Glutamatergic neuron (in vitro differentiated cells): ENCODE results near the gene PARP16. TPM values are rescaled to one million over a fixed set of nuclear protein-coding genes. Genes with fewer than 3 reads are reported as not detected.
A peak's percentile ranks its signal among the peaks of the same experiment; 100 is the strongest.

Experiments
- DNase-seq: peaks from one replicate; pipeline ENCODE4 v3.0.0; 2022
- H3K27ac Mint-ChIP-seq: one replicate; pipeline ENCODE4 v1.8.0; 2020; ENCODE audit warnings: mild to moderate bottlenecking, mixed read lengths, inconsistent platforms; ENCODE audit not compliant: unreplicated experiment
- H3K27me3 Mint-ChIP-seq: one replicate; pipeline ENCODE4 v1.8.0; 2020; ENCODE audit warnings: mild to moderate bottlenecking, moderate library complexity, mixed read lengths, inconsistent platforms; ENCODE audit not compliant: unreplicated experiment
- H3K36me3 Mint-ChIP-seq: one replicate; pipeline ENCODE4 v1.8.0; 2020; ENCODE audit warnings: mild to moderate bottlenecking, mixed read lengths, inconsistent platforms; ENCODE audit not compliant: unreplicated experiment
- H3K4me1 Mint-ChIP-seq: one replicate; pipeline ENCODE4 v1.8.0; 2020; ENCODE audit warnings: mild to moderate bottlenecking, low read depth, mixed read lengths, inconsistent platforms; ENCODE audit not compliant: unreplicated experiment
- H3K4me3 Mint-ChIP-seq: one replicate; pipeline ENCODE4 v1.8.0; 2020; ENCODE audit warnings: mild to moderate bottlenecking, mixed read lengths, inconsistent platforms; ENCODE audit not compliant: unreplicated experiment
- H3K9me3 Mint-ChIP-seq: one replicate; pipeline ENCODE4 v1.8.0; 2020; ENCODE audit warnings: mild to moderate bottlenecking, moderate library complexity, mixed read lengths, inconsistent platforms; ENCODE audit not compliant: unreplicated experiment
- total RNA-seq: library from RNA; stranded (reverse); fragmentation: NEBNext Ultra II Directional; extraction: Animal tissue kit (Norgen Biotek cat#: 25700); gene quantifications from one replicate; pipeline ENCODE4 v1.2.1, GENCODE V29; 2021; ENCODE audit not compliant: unreplicated experiment
- TF ChIP-seq, protein P1 (sequence below): fragments of 200-600 bp; sonication (generic); IDR thresholded peaks from one replicate; pipeline ENCODE4 v1.5.0; 2021; ENCODE audit not compliant: partially characterized antibody, unreplicated experiment

PARP16 gene
- total RNA-seq, 1 donor from 2014 or later, result 6.8 TPM

DNA sequence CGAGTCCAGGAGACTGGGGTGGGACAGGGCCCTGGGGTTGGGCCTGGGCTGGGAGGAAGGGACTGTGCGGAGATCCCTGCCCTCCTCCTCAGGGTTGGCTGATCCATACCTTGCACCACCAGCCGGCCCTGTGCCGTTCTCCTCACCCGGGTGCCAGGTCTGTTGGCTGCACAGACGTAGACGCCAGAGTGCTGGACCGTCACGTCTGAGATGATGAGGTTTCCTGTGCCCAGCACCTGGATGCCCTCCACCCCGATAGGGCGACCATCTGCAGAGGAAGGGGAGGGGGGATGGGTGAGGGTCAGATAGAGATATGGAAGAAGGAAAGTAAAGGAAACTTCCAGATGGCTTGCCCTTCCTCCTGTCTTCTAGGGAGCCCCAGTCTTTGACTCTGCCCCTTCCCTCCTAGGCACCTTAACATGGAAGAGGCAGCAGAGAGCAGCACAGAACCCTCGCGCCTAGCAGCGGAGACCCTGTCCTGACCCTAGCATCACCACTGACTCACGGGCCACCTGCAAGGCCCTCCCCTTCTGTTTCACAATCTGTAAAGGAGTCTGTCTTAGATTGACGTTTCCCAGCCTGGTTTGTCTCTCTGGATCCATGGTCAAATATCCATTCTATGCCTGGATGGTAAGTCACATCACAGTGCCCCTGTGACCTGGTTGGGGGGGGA is 46.6 kb upstream of the PARP16 start:
- Mint-ChIP-seq H3K4me3 (peak overlapping the region; percentile 61), H3K27ac (peak overlapping the region; percentile 95), H3K9me3 (peaks cover 40% of the 10 kb centered on the region), H3K36me3 (no peaks in the 10 kb centered on the region), H3K4me1 (peaks cover 44% of the 10 kb centered on the region), H3K27me3 (peaks cover 45% of the 10 kb centered on the region)
- TF ChIP-seq, protein P1, sequence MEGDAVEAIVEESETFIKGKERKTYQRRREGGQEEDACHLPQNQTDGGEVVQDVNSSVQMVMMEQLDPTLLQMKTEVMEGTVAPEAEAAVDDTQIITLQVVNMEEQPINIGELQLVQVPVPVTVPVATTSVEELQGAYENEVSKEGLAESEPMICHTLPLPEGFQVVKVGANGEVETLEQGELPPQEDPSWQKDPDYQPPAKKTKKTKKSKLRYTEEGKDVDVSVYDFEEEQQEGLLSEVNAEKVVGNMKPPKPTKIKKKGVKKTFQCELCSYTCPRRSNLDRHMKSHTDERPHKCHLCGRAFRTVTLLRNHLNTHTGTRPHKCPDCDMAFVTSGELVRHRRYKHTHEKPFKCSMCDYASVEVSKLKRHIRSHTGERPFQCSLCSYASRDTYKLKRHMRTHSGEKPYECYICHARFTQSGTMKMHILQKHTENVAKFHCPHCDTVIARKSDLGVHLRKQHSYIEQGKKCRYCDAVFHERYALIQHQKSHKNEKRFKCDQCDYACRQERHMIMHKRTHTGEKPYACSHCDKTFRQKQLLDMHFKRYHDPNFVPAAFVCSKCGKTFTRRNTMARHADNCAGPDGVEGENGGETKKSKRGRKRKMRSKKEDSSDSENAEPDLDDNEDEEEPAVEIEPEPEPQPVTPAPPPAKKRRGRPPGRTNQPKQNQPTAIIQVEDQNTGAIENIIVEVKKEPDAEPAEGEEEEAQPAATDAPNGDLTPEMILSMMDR, result no peak
- peak; percentile 18 for DNase-seq

DNA sequence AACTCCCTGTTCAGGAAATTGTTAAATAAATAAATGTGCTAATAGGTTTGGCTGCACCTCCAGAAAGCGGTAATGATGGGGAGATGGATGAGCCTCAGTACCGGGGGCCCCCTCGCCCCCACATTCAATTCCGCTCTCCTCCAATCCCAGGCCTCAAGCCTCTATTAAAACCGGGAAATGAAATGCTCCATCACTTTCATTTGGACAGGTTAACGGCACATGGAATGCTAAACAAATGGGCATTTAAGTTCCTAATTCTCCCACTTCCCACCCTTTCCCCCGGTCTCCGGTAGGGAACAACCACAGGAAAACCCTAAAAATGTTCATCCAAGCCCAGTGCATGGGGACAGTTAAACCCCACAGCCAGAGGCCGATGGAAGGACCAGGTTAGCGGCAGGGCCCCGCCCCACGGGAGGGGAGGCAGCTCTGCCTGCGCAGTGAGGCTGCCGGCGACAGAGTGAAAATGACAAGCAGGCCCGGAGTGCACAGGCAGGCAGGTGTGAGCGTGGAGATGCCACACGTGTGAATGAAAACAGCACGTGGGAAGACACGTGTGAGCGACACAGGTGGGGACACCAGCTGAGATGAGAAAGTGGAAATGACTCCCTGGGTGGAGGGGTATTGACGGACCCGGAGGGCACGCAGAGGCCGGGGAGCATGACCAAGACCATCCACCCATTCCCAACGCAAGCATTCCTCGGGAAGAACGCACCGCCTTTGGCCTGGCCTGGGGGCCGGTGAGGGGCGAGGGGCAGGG is 45.9 kb upstream of the PARP16 start:
- TF ChIP-seq, protein P1, result no peak
- Mint-ChIP-seq H3K4me1 (peaks cover 47% of the 10 kb centered on the region), H3K27me3 (peaks cover 45% of the 10 kb centered on the region), H3K9me3 (peaks cover 43% of the 10 kb centered on the region), H3K36me3 (no peaks in the 10 kb centered on the region), H3K27ac (peak overlapping the region; percentile 91), H3K4me3 (peak overlapping the region; percentile 51)
- DNase-seq, result peak; percentile 27

DNA sequence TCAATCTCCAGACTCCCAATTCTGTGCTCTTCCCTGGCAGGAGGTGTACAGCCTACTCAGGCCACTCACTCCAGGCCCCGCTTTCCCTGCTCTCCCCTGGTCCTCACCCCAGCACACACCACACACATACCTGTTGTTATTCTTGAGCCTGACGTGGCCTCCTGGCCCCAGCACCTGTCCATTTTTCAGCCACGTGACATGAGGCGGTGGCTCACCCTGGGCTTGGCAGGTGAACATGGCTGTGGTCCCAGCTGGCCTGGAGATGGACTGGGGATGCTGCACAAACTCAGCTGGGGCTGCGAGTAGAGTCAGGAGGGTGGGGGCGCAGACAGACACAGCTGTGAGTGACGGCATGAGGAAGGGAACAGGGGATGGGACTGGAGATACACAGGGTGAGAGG is 45.1 kb upstream of the PARP16 start:
- Mint-ChIP-seq H3K27ac (no peak overlapping the region), H3K27me3 (peaks cover 41% of the 10 kb centered on the region)

DNA sequence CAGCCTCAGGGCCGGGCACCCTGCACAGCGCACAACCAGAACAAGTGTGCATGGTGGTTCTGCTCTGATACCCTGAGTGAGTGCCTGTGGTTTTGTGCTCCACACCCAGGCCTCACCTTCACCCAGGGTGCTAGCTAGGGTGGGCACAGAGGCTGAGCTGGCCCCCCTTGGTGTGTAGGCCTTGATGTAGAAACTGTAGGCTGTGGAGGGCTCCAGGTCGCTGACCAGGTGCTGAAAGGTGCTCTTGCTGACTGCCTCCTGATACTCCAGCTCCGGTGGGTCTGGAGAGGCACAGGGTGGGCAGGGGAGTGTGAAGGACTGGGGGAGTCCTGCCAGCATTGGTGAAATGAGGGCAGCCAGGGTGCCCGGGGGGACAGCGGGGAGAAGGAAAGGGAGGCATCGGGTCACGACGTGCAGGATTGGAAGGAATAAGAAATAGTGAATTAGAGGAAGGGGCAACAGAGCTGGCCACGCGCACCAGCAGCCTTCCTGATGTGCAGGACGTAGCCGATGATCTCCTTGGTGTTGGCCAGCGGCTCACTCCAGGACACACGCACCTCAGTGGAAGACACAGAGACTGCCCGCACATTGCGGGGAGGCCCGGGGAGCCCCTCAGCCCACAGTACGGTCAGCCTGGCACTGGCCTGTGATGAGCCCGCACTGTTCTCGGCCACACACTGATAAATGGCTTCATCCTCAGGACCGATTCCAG is 44.4 kb upstream of the PARP16 start:
- H3K4me3 Mint-ChIP-seq, result no peak overlapping the region
- H3K36me3 Mint-ChIP-seq, result no peaks in the 10 kb centered on the region
- no peak overlapping the region for H3K27ac Mint-ChIP-seq
- TF ChIP-seq, protein P1, result no peak
- DNase-seq, result peak; percentile 7
- peaks cover 34% of the 10 kb centered on the region for H3K27me3 Mint-ChIP-seq
- peaks cover 45% of the 10 kb centered on the region for H3K4me1 Mint-ChIP-seq
- peaks cover 35% of the 10 kb centered on the region for H3K9me3 Mint-ChIP-seq

More for the DNA sequence above, 45.1 kb upstream of the PARP16 start:
- TF ChIP-seq, protein P1, result no peak
- Mint-ChIP-seq H3K9me3 (peaks cover 40% of the 10 kb centered on the region), H3K4me3 (peak overlapping the region; percentile 6), H3K36me3 (no peaks in the 10 kb centered on the region), H3K4me1 (peaks cover 48% of the 10 kb centered on the region)
- peak; percentile 4 for DNase-seq
